ENCODE measurements around the gene PCDHGA6.

DNA sequence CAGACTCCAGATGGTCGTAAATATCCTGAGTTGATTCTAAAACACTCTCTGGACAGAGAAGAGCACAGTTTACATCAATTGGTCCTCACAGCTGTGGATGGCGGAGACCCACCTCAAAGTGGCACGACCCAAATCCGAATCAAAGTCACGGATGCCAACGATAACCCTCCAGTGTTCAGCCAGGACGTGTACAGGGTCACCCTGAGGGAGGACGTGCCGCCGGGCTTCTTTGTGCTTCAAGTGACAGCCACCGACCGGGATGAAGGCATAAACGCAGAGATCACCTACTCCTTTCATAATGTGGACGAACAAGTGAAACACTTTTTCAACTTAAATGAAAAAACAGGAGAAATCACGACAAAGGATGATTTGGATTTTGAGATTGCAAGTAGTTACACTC lies 13.0 kb upstream of the PCDHGA6 start:
- TF ChIP-seq, protein P1, sequence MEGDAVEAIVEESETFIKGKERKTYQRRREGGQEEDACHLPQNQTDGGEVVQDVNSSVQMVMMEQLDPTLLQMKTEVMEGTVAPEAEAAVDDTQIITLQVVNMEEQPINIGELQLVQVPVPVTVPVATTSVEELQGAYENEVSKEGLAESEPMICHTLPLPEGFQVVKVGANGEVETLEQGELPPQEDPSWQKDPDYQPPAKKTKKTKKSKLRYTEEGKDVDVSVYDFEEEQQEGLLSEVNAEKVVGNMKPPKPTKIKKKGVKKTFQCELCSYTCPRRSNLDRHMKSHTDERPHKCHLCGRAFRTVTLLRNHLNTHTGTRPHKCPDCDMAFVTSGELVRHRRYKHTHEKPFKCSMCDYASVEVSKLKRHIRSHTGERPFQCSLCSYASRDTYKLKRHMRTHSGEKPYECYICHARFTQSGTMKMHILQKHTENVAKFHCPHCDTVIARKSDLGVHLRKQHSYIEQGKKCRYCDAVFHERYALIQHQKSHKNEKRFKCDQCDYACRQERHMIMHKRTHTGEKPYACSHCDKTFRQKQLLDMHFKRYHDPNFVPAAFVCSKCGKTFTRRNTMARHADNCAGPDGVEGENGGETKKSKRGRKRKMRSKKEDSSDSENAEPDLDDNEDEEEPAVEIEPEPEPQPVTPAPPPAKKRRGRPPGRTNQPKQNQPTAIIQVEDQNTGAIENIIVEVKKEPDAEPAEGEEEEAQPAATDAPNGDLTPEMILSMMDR (IDR thresholded peaks at IDR 0.05) = no peak
- TF ChIP-seq POLR2AphosphoS5 (IDR thresholded peaks at IDR 0.05) (no peak), EP300 (IDR thresholded peaks at IDR 0.05; ENCODE audit: low read depth) (no peak)
